Kasumi-1 (cell line): ENCODE data around the gene XRN2.
"Not testable (repeated sequence)": the region's sequence is repeated elsewhere in the genome, so short reads cannot be mapped to it uniquely, and the experiment has no call there.

Source experiments
- DNase-seq, 2 experiments: peaks; one replicate each; lab custom pipeline; 2025; lab: John Stamatoyannopoulos, UW

XRN2 gene

DNA sequence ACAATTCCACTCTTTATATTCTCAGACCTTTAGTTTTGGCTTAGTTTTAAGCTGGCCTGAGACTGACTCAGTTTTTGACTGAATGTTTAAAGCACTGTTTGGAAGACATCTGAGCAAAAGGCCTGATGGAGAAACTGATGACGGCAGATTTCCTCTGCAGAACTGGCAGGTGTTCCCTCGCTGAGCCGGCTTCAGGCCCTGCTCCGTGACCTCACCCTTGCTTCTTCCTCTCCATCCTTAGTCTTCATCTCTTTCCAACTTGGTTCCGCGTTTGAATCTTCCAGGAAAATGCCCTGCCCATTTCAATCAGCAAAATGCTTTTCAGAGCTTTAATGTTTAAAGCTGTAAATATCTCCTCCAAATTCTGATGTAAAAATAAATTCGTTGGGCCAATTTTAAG, 87.6 kb downstream of the XRN2 start:
- no peak for DNase-seq

DNA sequence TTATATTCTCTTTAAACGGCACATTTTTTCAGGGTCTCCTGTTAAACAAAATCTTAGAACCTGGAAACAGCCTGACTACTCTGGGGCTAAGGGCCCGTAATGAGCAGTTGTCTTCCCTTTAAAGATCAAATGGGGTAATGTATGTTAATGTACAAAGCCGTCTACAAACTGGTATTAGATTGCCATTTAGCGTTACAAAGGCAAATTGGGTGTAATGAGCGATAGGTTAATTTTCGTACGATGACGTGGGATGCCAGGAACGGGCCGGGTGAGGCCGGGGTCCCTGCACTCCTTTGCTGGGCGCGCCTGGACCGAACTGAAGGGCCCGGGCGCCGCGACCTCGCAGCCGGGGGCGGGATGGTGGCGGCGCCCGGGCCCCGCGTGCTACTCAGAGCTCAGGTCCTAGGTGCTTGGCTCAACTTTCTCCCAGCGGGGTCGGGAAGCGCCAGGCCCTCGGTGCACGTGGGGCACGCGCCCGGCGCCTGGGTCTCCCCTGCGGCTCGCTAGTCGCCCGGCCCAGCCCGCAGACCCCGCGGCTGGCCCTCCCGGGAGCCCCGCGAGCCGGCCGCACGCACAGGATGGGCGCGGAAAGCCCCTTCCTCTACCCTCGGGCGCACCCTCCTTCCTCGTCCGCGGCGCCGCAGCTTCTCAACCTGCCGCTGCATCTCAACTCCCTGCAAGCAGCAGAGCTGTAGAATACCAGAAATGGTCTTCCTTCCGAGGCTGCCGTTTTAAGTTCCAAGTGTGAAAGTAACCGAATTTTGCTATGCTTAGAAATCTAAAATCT, 88.2 kb downstream of the XRN2 start:
- DNase-seq, result no peak

GRCh38 chr20:21391972-21392352, 88.8 kb downstream of the XRN2 start:
- DNase-seq, result no peak

DNA sequence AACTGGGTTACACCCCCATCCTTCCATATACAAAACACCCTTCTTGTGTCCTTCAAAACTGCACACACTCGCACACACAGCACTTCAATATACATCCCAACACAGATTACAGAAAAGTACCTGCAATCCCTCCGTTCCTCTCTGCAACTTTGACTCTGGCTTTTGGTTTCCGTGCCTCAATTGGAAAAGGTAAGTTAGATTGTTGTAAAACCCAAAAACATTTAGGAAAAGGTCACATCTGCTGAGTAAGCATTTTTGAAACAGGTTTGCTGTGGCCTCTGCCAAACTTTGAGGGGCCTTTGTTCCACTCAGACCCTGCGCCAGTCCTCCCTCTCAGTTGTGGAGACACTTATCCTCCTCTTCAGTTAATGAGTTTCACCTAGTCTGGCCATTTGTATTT, 90.0 kb downstream of the XRN2 start:
- no peak for DNase-seq

- DNase-seq, result no peak
These were observed 90.8 kb downstream of the XRN2 start for GRCh38 chr20:21393816-21394519.

DNA sequence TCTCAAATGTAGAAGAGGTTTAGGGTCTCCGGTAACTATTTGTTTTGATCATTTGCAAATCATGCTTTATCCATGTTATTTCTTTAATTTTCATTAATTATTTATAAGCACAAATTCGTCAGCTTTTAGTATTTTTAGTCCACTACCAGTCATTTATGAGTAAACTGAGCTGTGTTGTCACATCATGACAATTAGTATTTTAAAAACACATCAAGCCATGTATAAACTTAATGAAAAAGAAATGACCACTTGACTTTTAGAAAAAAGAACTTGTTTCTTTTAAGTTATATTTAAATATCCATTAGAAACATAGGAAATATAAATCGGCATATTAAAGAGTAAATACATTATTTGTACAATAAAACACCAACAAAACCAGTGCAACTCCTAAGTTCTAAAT, 91.4 kb downstream of the XRN2 start:
- no peak for DNase-seq

GRCh38 chr20:21395051-21395665, 92.0 kb downstream of the XRN2 start:
- DNase-seq, result no peak

DNA sequence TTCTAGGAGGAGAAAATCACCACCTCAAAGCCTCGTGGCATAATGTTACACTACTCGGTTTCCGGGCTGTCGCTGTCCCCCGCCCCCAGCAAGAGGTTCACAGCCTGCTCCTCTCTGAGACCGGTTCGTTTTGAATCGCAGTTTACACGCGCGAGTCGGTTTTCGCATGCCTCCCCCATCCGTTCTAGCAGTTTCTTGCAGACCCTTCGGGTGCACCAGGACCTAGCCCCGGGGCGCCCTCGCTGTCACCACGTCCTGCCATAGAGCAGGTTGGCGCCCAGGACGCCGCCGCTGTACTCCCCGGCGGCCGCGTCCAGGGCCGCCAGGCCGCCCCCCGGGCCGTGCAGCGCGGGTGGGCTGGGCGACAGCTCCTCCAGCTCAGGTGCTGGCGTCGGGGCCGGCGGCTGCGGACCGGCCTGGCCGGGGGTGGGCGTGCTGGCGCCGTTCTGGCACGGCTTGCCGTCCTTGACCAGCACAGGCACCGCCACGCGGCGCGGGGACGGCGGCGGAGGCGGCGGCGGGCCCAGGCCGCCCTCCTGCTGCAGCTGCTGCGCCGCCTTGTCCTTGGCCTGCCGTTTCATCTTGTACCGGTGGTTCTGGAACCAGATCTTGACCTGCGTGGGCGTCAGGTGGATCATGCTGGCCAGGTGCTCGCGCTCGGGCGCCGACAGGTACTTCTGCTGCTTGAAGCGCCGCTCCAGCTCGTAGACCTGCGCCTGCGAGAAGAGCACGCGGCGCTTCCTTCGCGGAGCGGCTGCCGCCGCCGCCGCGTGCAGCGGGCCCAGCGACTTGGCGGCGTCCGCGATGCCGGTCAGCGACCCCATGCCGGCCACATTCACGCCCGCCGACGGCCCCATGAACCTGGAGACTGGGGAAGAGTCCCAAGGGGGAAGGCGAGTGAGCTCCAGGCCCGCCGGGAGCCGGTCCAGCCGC, 92.8 kb downstream of the XRN2 start:
- DNase-seq, result no peak

DNA sequence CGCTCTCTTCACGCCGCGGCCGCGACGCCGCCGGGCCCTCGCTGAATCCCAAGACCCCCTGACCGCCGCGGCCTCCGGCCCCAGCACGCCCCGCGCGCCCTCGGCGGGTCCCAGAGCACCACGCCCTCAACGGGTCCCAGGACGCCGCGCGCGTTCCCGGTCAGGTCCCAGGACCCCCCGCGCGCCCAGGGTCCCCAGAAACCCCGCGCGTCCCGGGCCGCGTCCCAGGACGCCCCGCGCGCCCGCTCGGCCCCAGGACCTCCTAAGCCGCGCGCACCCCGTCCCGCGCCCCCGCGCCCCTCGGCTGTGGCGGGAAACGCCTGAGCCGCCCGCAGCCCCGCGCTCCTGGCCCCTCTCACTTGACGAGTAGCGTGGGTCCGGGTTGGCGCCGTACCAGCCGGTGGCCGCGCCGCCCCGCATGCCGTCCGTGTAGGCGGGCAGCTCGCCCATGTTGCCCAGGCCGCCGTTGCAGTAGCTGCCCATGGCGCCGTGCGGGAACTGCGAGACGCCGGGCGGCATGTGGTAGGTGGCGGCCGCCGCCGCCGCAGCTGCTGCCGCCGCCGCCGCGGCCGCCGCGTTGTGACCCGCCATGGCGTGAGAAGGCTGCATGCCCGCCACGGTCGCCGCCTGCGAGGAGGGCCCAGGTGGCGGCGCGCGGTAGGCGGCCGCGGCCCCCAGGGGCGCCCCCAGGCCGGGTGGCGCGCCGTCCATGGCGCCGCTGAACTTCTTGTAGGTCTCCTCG, 93.6 kb downstream of the XRN2 start:
- DNase-seq, result no peak

- DNase-seq, result peak; percentile 65 to 68
These were observed 94.4 kb downstream of the XRN2 start, which contains the start of gene NKX2-4 for GRCh38 chr20:21397341-21398108. Gene NKX2-4, minus strand, starts transcription at chr20:21397526. Its CDS starts 127 bp downstream, at chr20:21397399.

- no peak for DNase-seq
These were observed 95.2 kb downstream of the XRN2 start for GRCh38 chr20:21398109-21399004.

GRCh38 chr20:21399005-21399475, 95.9 kb downstream of the XRN2 start:
- no peak for DNase-seq

DNA sequence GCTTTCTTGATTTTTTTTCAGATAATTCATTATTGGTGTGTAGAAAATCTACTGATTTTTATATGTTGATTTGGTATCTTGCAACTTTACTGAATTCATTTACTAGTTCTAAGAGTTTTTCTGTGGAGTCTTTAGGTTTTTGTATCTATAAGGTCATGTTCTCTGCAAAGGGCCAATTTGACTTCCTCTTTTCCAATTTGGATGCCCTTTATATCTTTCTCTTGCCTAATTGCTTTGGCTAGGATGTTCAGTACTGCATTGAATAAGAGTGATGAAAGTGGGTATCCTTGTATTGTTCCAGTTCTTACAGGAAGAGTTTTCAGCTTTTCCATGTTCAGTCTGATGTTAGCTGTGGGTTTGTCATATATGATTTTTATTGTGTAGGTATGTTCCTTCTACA, 108.6 kb downstream of the XRN2 start:
- peak in 1 of 2 experiments; percentile 10 for DNase-seq

DNA sequence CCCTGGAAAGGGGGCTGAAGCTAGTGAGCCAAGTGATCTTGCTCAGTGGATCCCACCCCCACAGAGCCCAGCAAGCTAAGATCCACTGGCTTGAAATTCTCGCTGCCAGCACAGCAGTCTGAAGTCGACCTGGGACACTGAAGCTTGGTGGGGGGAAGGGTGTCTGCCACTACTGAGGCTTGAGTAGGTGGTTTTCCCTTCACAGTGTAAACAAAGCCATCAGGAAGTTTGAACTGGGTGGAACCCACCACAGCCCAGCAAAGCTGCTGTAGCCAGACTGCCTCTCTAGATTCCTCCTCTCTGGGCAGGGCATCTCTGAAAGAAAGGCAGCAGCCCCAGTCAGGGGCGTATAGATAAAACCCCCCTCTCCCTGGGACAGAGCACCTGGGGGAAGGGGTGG, 110.9 kb downstream of the XRN2 start:
- DNase-seq, result not testable (repeated sequence)

DNA sequence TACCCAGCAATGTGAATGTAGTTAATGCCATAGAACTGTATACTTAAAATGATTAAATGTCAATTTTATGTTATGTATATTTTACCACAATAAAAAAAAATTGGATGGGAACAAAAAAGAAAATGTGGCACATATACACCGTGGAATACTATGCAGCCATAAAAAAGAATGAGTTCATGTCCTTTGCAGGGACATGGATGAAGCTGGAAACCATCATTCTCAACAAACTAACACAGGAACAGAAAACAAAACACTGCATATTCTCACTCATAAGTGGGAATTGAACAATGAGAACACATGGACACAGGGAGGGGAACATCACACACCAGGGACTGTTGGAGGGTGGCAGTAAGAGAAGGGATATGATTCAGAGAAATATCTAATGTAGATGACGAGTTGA, 116.0 kb downstream of the XRN2 start:
- not testable (repeated sequence) for DNase-seq

- no peak for DNase-seq
These were observed 118.6 kb downstream of the XRN2 start for GRCh38 chr20:21421601-21422236.

- not testable (repeated sequence) for DNase-seq
These were observed 120.6 kb downstream of the XRN2 start for GRCh38 chr20:21423712-21424111.

DNA sequence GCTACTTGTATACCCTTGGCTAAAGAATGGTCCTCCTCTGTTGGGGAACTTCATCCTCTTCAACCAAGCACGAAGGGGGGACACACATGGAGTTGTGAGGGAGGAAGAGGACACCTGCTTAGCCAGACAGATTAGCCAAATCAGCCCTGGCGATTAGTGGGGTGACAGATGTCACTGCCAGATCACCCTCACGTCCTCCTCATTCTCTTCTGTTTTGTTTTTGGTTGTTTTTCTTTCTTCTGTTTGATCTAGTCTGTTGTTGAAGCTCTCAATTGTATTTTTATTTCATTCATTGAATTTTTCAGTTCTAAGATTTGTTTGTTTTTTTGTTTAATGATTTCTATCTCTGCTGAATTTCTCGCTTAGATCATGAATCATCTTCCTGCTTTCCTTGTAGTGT, 121.7 kb downstream of the XRN2 start:
- no peak for DNase-seq

- no peak for DNase-seq
These were observed 126.9 kb downstream of the XRN2 start for GRCh38 chr20:21430020-21430419.
